Fibroblast of skin of abdomen (primary cell): ENCODE data around the gene TMEM259.

Experiments used
- DNase-seq: peaks from one replicate; pipeline ENCODE4 v3.0.0-alpha.2; 2013

The TMEM259 gene

GRCh38 chr19:1055028-1055425 lies 34.1 kb upstream of the TMEM259 start:
- no peak for DNase-seq

GRCh38 chr19:1054102-1055027 lies 33.4 kb upstream of the TMEM259 start:
- no peak for DNase-seq

GRCh38 chr19:1053176-1054101 lies 32.5 kb upstream of the TMEM259 start:
- DNase-seq = no peak

- DNase-seq = no peak
Observed at GRCh38 chr19:1052349-1052975, 31.5 kb upstream of the TMEM259 start.

- no peak for DNase-seq
Observed at GRCh38 chr19:1051791-1052190, 30.9 kb upstream of the TMEM259 start.

- no peak for DNase-seq
Observed at GRCh38 chr19:1050989-1051788, 30.3 kb upstream of the TMEM259 start.

GRCh38 chr19:1049800-1050199 lies 28.9 kb upstream of the TMEM259 start:
- DNase-seq = no peak

- no peak for DNase-seq
Observed at GRCh38 chr19:1049106-1049505, 28.2 kb upstream of the TMEM259 start.

GRCh38 chr19:1047696-1048147 lies 26.8 kb upstream of the TMEM259 start:
- no peak for DNase-seq

- no peak for DNase-seq
Observed at GRCh38 chr19:1046836-1047695, 26.1 kb upstream of the TMEM259 start.

GRCh38 chr19:1046117-1046626 lies 25.2 kb upstream of the TMEM259 start:
- DNase-seq = no peak

- no peak for DNase-seq
Observed at GRCh38 chr19:1045247-1045603, 24.3 kb upstream of the TMEM259 start.

GRCh38 chr19:1042689-1043511 lies 22.0 kb upstream of the TMEM259 start:
- no peak for DNase-seq

- no peak for DNase-seq
Observed at GRCh38 chr19:1041835-1042685, 21.1 kb upstream of the TMEM259 start.

GRCh38 chr19:1041272-1041834 lies 20.4 kb upstream of the TMEM259 start:
- no peak for DNase-seq

GRCh38 chr19:1040476-1041271 lies 19.8 kb upstream of the TMEM259 start:
- DNase-seq = peak; percentile 95

- peak; percentile 97 for DNase-seq
Observed at GRCh38 chr19:1039646-1040475, 18.9 kb upstream of the TMEM259 start, which contains the start of gene ABCA7. Gene ABCA7 (plus strand): TSS chr19:1040107. CDS start chr19:1041362, 1,255 bp downstream.
